ENCODE results near the gene SLC39A11.
A peak's percentile ranks its signal among the peaks of the same experiment; 100 is the strongest.
"Not testable (repeated sequence)": the region's sequence is repeated elsewhere in the genome, so short reads cannot be mapped to it uniquely, and the experiment has no call there.

Gene SLC39A11

DNA sequence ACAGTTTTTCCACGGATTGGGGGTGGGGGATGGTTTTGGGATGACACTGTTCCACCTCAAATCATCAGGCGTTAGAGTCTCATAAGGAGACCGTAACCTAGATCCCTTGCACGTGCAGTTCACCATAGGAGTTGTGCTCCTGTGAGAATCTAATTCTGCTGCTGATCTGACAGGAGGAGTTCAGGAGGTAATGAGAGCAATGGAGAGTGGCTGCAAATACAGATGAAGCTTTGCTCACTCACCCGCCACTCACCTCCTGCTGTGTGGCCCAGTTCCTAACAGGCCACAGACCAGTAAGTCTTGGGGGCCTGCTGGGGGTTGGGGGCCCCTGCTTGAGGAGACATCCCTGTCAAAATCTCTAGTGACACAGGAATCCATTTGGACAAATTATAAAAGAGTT, 29.8 kb downstream of the SLC39A11 start:
- Histone ChIP-seq H3K27me3 (ENCODE audit: insufficient read depth, poor library complexity, severe bottlenecking) (no peaks in the 10 kb centered on the region), H3K4me3 (replicated peaks; ENCODE audit: insufficient read depth, low read length) (no peak overlapping the region), H3K27ac (replicated peaks) (peak overlapping the region; percentile 41)
- no peak for DNase-seq (ENCODE audit: low read depth in 1 of 2, low spot score in 1 of 2)
- no peak for TF ChIP-seq GABPA (IDR thresholded peaks at IDR 0.05; ENCODE audit: low read depth)
- TF ChIP-seq SPI1 (IDR thresholded peaks at IDR 0.05; ENCODE audit: borderline replicate concordance, low read depth): no peak
- TF ChIP-seq CTCF (IDR thresholded peaks at IDR 0.05; ENCODE audit: insufficient read depth, low read length): no peak
- TF ChIP-seq, protein P1, sequence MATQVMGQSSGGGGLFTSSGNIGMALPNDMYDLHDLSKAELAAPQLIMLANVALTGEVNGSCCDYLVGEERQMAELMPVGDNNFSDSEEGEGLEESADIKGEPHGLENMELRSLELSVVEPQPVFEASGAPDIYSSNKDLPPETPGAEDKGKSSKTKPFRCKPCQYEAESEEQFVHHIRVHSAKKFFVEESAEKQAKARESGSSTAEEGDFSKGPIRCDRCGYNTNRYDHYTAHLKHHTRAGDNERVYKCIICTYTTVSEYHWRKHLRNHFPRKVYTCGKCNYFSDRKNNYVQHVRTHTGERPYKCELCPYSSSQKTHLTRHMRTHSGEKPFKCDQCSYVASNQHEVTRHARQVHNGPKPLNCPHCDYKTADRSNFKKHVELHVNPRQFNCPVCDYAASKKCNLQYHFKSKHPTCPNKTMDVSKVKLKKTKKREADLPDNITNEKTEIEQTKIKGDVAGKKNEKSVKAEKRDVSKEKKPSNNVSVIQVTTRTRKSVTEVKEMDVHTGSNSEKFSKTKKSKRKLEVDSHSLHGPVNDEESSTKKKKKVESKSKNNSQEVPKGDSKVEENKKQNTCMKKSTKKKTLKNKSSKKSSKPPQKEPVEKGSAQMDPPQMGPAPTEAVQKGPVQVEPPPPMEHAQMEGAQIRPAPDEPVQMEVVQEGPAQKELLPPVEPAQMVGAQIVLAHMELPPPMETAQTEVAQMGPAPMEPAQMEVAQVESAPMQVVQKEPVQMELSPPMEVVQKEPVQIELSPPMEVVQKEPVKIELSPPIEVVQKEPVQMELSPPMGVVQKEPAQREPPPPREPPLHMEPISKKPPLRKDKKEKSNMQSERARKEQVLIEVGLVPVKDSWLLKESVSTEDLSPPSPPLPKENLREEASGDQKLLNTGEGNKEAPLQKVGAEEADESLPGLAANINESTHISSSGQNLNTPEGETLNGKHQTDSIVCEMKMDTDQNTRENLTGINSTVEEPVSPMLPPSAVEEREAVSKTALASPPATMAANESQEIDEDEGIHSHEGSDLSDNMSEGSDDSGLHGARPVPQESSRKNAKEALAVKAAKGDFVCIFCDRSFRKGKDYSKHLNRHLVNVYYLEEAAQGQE (IDR thresholded peaks at IDR 0.05; ENCODE audit: insufficient replicate concordance, low read depth): no peak
- no peak for TF ChIP-seq POLR2AphosphoS5 (IDR thresholded peaks at IDR 0.05; ENCODE audit: low read depth)

- DNase-seq (ENCODE audit: low read depth in 1 of 2, low spot score in 1 of 2): peak in 1 of 2 experiments; percentile 84
- TF ChIP-seq, protein P1 (IDR thresholded peaks at IDR 0.05; ENCODE audit: insufficient replicate concordance, low read depth): no peak
- TF ChIP-seq GABPA (IDR thresholded peaks at IDR 0.05; ENCODE audit: low read depth) (no peak), SPI1 (IDR thresholded peaks at IDR 0.05; ENCODE audit: borderline replicate concordance, low read depth) (no peak), POLR2AphosphoS5 (IDR thresholded peaks at IDR 0.05; ENCODE audit: low read depth) (no peak), CTCF (IDR thresholded peaks at IDR 0.05; ENCODE audit: insufficient read depth, low read length) (no peak)
- H3K27me3 ChIP-seq (ENCODE audit: insufficient read depth, poor library complexity, severe bottlenecking): no peaks in the 10 kb centered on the region
- no peak overlapping the region for H3K4me3 ChIP-seq (replicated peaks; ENCODE audit: insufficient read depth, low read length)
- peak overlapping the region; percentile 65 for H3K27ac ChIP-seq (replicated peaks)
Measured at GRCh38 chr17:73061161-73061560, 31.3 kb downstream of the SLC39A11 start.

GRCh38 chr17:73060721-73061120, 31.8 kb downstream of the SLC39A11 start:
- TF ChIP-seq GABPA (IDR thresholded peaks at IDR 0.05; ENCODE audit: low read depth) (no peak), SPI1 (IDR thresholded peaks at IDR 0.05; ENCODE audit: borderline replicate concordance, low read depth) (no peak), CTCF (IDR thresholded peaks at IDR 0.05; ENCODE audit: insufficient read depth, low read length) (no peak), POLR2AphosphoS5 (IDR thresholded peaks at IDR 0.05; ENCODE audit: low read depth) (no peak)
- TF ChIP-seq, protein P1 (IDR thresholded peaks at IDR 0.05; ENCODE audit: insufficient replicate concordance, low read depth): no peak
- no peak overlapping the region for H3K4me3 ChIP-seq (replicated peaks; ENCODE audit: insufficient read depth, low read length)
- no peaks in the 10 kb centered on the region for H3K27me3 ChIP-seq (ENCODE audit: insufficient read depth, poor library complexity, severe bottlenecking)
- DNase-seq (ENCODE audit: low read depth in 1 of 2, low spot score in 1 of 2): no peak
- peak overlapping the region; percentile 65 for H3K27ac ChIP-seq (replicated peaks)

DNA sequence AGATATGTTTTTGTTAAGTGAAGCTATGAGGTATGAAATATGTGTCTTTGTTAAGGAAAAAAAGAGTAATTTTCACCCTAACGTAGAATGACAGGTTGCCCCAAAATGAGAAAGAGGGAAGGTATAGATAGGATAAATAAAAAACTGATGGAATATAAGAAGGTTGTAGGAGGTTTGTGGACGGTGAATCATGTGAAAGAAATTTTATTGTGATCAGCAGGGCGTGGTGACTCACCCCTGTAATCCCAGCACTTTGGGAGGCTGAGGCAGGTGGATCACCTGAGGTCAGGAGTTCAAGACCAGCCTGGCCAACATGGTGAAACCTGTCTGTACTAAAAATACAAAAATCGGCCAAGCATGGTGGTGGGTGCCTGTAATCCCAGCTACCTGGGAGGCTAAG, 32.8 kb downstream of the SLC39A11 start:
- H3K4me3 ChIP-seq (replicated peaks; ENCODE audit: insufficient read depth, low read length); DNase-seq (ENCODE audit: low read depth in 1 of 2, low spot score in 1 of 2); H3K27me3 ChIP-seq (ENCODE audit: insufficient read depth, poor library complexity, severe bottlenecking); H3K27ac ChIP-seq (replicated peaks): not testable (repeated sequence)

Data from HL-60 (cell line).